K562 (cell line): ENCODE measurements around the gene LCNL1.

Experiments
- POLR2A ChIP-seq: fragments of 450-650 bp; conservative IDR thresholded peaks from 2 replicates; pipeline ENCODE4 v1.6.1; 2016
- ZFX ChIP-seq: sonication (generic); formaldehyde crosslinking; IDR thresholded peaks from 2 replicates; pipeline ENCODE4 v1.8.0; 2022; ENCODE audit warnings: mild to moderate bottlenecking, missing genetic modification reagents, moderate library complexity
- ZNF644 ChIP-seq: fragments of 200-800 bp; sonication (Bioruptor generic); IDR thresholded peaks from 2 replicates; pipeline ENCODE4 v1.6.1; 2016; ENCODE audit warnings: low read depth, missing genetic modification characterization, missing compliant biosample characterization

DNA sequence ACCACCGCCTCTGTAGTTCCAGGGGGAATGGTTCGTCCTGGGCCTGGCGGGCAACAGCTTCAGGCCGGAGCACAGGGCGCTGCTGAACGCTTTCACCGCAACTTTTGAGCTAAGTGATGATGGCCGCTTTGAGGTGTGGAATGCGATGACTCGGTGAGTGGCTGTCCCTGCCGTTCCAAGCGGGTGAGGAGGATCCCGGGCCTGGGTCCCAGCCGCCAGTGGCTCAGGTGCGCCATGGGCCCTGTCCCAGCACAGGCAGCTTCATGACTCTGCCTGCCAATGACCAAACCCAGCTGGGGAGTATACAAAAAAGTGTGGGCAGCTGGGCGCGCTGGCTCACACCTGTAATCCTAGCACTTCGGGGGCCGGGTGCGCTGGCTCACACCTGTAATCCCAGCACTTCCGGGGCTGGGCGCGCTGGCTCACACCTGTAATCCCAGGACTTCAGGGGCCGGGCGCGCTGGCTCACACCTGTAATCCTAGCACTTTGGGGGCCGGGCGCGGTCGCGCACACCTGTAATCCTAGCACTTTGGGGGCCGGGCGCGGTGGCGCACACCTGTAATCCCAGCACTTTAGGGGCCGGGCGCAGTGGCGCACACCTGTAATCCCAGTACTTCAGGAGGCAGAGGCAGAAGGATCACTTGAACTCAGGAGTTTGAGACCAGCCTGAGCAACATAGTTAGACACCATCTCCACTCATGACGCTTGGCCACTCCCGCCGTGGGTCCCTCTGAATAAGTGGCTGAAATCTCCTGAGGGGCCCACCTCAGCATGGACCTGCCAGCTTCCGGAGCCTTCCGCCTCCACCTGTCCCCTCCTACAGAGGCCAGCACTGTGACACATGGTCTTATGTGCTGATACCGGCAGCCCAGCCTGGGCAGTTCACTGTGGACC is 29.7 kb upstream of the LCNL1 start:
- TF ChIP-seq ZNF644 (tag) (no peak), POLR2A (no peak), ZFX (CRISPR knock-in tag) (no peak)
